22Rv1 (cell line): Measurements from ENCODE around the gene IFNGR2.

Experiments used
- H3K27ac ChIP-seq: fragments of 450-650 bp; 2 replicates; pipeline ENCODE4 v1.5.1; 2017
- CTCF ChIP-seq: fragments of 450-650 bp; IDR thresholded peaks from 2 replicates; pipeline ENCODE4 v1.5.1; 2017; ENCODE audit warnings: mild to moderate bottlenecking
- ZFX ChIP-seq: fragments of 450-650 bp; IDR thresholded peaks from 2 replicates; pipeline ENCODE4 v1.6.1; 2017; ENCODE audit warnings: antibody characterized with exemption, borderline replicate concordance

Gene IFNGR2

GRCh38 chr21:33387294-33387693 is 15.9 kb upstream of the IFNGR2 start:
- TF ChIP-seq ZFX (no peak), CTCF (no peak)
- H3K27ac ChIP-seq, result no peak overlapping the region

- H3K27ac ChIP-seq, result no peak overlapping the region
- TF ChIP-seq ZFX, result no peak
- TF ChIP-seq CTCF, result no peak
Observed at GRCh38 chr21:33388188-33388587, 15.0 kb upstream of the IFNGR2 start.

GRCh38 chr21:33390479-33390878 is 12.7 kb upstream of the IFNGR2 start:
- no peak overlapping the region for H3K27ac ChIP-seq
- TF ChIP-seq ZFX, result no peak
- TF ChIP-seq CTCF, result no peak

GRCh38 chr21:33391656-33392055 is 11.6 kb upstream of the IFNGR2 start:
- no peak overlapping the region for H3K27ac ChIP-seq
- TF ChIP-seq CTCF (no peak), ZFX (no peak)

- no peak for TF ChIP-seq ZFX
- TF ChIP-seq CTCF, result no peak
- H3K27ac ChIP-seq, result no peak overlapping the region
Observed at GRCh38 chr21:33392284-33392985, 10.8 kb upstream of the IFNGR2 start.

- TF ChIP-seq ZFX (no peak), CTCF (no peak)
- H3K27ac ChIP-seq, result no peak overlapping the region
Observed at GRCh38 chr21:33393348-33393747, 9.9 kb upstream of the IFNGR2 start.

- no peak overlapping the region for H3K27ac ChIP-seq
- TF ChIP-seq ZFX (no peak), CTCF (no peak)
Observed at GRCh38 chr21:33394260-33394659, 9.0 kb upstream of the IFNGR2 start.
